Measurements from ENCODE around the gene CHML.

Gene CHML

GRCh38 chr1:241611063-241611462, 29.1 kb downstream of the CHML start:
- Histone ChIP-seq H3K36me3 (ENCODE audit: control insufficient read depth, insufficient read depth, low read length) (no peaks in the 10 kb centered on the region), H3K9me3 (ENCODE audit: control insufficient read depth, low read length) (no peaks in the 10 kb centered on the region), H3K27me3 (replicated peaks; ENCODE audit: control insufficient read depth, insufficient read depth, low read length, poor library complexity, severe bottlenecking) (no peaks in the 10 kb centered on the region), H3K4me3 (ENCODE audit: insufficient read depth, low read depth, low read length, poor library complexity, severe bottlenecking) (no peak overlapping the region), H3K4me1 (ENCODE audit: control insufficient read depth, insufficient read depth, low read length, poor library complexity, severe bottlenecking) (no peaks in the 10 kb centered on the region), H3K27ac (ENCODE audit: insufficient read depth, low read length, poor library complexity, severe bottlenecking) (no peak overlapping the region)
- no peak for DNase-seq

- Histone ChIP-seq H3K27me3 (replicated peaks; ENCODE audit: control insufficient read depth, insufficient read depth, low read length, poor library complexity, severe bottlenecking) (no peaks in the 10 kb centered on the region), H3K27ac (ENCODE audit: insufficient read depth, low read length, poor library complexity, severe bottlenecking) (no peak overlapping the region), H3K36me3 (ENCODE audit: control insufficient read depth, insufficient read depth, low read length) (no peaks in the 10 kb centered on the region), H3K4me3 (ENCODE audit: insufficient read depth, low read depth, low read length, poor library complexity, severe bottlenecking) (no peak overlapping the region), H3K9me3 (ENCODE audit: control insufficient read depth, low read length) (no peaks in the 10 kb centered on the region), H3K4me1 (ENCODE audit: control insufficient read depth, insufficient read depth, low read length, poor library complexity, severe bottlenecking) (no peaks in the 10 kb centered on the region)
- no peak for DNase-seq
Measured at GRCh38 chr1:241610056-241610815, 29.9 kb downstream of the CHML start.

GRCh38 chr1:241608379-241609033, 31.7 kb downstream of the CHML start:
- Histone ChIP-seq H3K36me3 (ENCODE audit: control insufficient read depth, insufficient read depth, low read length) (no peaks in the 10 kb centered on the region), H3K27ac (ENCODE audit: insufficient read depth, low read length, poor library complexity, severe bottlenecking) (no peak overlapping the region), H3K9me3 (ENCODE audit: control insufficient read depth, low read length) (no peaks in the 10 kb centered on the region), H3K4me1 (ENCODE audit: control insufficient read depth, insufficient read depth, low read length, poor library complexity, severe bottlenecking) (no peaks in the 10 kb centered on the region), H3K4me3 (ENCODE audit: insufficient read depth, low read depth, low read length, poor library complexity, severe bottlenecking) (no peak overlapping the region), H3K27me3 (replicated peaks; ENCODE audit: control insufficient read depth, insufficient read depth, low read length, poor library complexity, severe bottlenecking) (no peaks in the 10 kb centered on the region)
- DNase-seq = no peak

- Histone ChIP-seq H3K27me3 (replicated peaks; ENCODE audit: control insufficient read depth, insufficient read depth, low read length, poor library complexity, severe bottlenecking) (no peaks in the 10 kb centered on the region), H3K9me3 (ENCODE audit: control insufficient read depth, low read length) (no peaks in the 10 kb centered on the region), H3K4me3 (ENCODE audit: insufficient read depth, low read depth, low read length, poor library complexity, severe bottlenecking) (no peak overlapping the region), H3K4me1 (ENCODE audit: control insufficient read depth, insufficient read depth, low read length, poor library complexity, severe bottlenecking) (no peaks in the 10 kb centered on the region), H3K36me3 (ENCODE audit: control insufficient read depth, insufficient read depth, low read length) (no peaks in the 10 kb centered on the region), H3K27ac (ENCODE audit: insufficient read depth, low read length, poor library complexity, severe bottlenecking) (no peak overlapping the region)
- no peak for DNase-seq
Measured at GRCh38 chr1:241607497-241607896, 32.7 kb downstream of the CHML start.

GRCh38 chr1:241606544-241606943, 33.6 kb downstream of the CHML start:
- Histone ChIP-seq H3K4me1 (ENCODE audit: control insufficient read depth, insufficient read depth, low read length, poor library complexity, severe bottlenecking) (no peaks in the 10 kb centered on the region), H3K9me3 (ENCODE audit: control insufficient read depth, low read length) (no peaks in the 10 kb centered on the region), H3K4me3 (ENCODE audit: insufficient read depth, low read depth, low read length, poor library complexity, severe bottlenecking) (no peak overlapping the region), H3K27ac (ENCODE audit: insufficient read depth, low read length, poor library complexity, severe bottlenecking) (no peak overlapping the region), H3K27me3 (replicated peaks; ENCODE audit: control insufficient read depth, insufficient read depth, low read length, poor library complexity, severe bottlenecking) (no peaks in the 10 kb centered on the region), H3K36me3 (ENCODE audit: control insufficient read depth, insufficient read depth, low read length) (no peaks in the 10 kb centered on the region)
- DNase-seq = no peak

GRCh38 chr1:241605146-241605805, 34.9 kb downstream of the CHML start:
- DNase-seq = no peak
- no peaks in the 10 kb centered on the region for H3K36me3 ChIP-seq (ENCODE audit: control insufficient read depth, insufficient read depth, low read length)
- H3K4me3 ChIP-seq (ENCODE audit: insufficient read depth, low read depth, low read length, poor library complexity, severe bottlenecking) = no peak overlapping the region
- no peaks in the 10 kb centered on the region for H3K9me3 ChIP-seq (ENCODE audit: control insufficient read depth, low read length)
- H3K27me3 ChIP-seq (replicated peaks; ENCODE audit: control insufficient read depth, insufficient read depth, low read length, poor library complexity, severe bottlenecking) = no peaks in the 10 kb centered on the region
- H3K27ac ChIP-seq (ENCODE audit: insufficient read depth, low read length, poor library complexity, severe bottlenecking) = no peak overlapping the region
- H3K4me1 ChIP-seq (ENCODE audit: control insufficient read depth, insufficient read depth, low read length, poor library complexity, severe bottlenecking) = no peaks in the 10 kb centered on the region

DNA sequence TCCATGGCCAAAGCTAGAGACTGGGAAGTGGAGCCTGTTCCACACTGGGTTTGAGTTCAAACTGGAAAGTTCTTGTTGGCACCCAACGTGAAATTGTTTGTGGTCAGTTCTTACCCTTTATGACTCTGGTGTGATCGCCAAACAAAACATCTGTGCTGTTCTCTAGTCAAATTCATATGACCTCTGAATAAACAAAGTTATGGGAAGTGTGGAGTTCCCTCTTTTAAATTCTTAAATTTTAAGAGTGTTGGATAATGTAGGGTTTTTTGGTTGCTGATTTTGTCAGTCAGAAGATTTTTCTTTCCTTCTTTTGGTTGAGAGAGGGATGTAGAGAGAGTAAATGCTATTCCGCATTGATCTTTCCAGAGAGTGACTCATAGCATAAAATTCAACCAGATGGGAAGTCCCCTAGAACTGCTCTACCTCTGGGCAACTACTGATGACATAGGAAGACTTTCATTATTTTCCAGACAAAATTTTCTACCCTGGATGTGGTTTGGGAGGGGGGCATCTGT, 36.4 kb downstream of the CHML start:
- no peak for DNase-seq
- H3K27ac ChIP-seq (ENCODE audit: insufficient read depth, low read length, poor library complexity, severe bottlenecking) = no peak overlapping the region

GRCh38 chr1:241600496-241600901, 39.7 kb downstream of the CHML start:
- no peaks in the 10 kb centered on the region for H3K27me3 ChIP-seq (replicated peaks; ENCODE audit: control insufficient read depth, insufficient read depth, low read length, poor library complexity, severe bottlenecking)
- no peaks in the 10 kb centered on the region for H3K9me3 ChIP-seq (ENCODE audit: control insufficient read depth, low read length)
- H3K4me3 ChIP-seq (ENCODE audit: insufficient read depth, low read depth, low read length, poor library complexity, severe bottlenecking) = no peak overlapping the region
- H3K36me3 ChIP-seq (ENCODE audit: control insufficient read depth, insufficient read depth, low read length) = no peaks in the 10 kb centered on the region
- no peaks in the 10 kb centered on the region for H3K4me1 ChIP-seq (ENCODE audit: control insufficient read depth, insufficient read depth, low read length, poor library complexity, severe bottlenecking)
- no peak overlapping the region for H3K27ac ChIP-seq (ENCODE audit: insufficient read depth, low read length, poor library complexity, severe bottlenecking)
- DNase-seq = no peak

More for the DNA sequence above, 36.4 kb downstream of the CHML start:
- H3K4me3 ChIP-seq (ENCODE audit: insufficient read depth, low read depth, low read length, poor library complexity, severe bottlenecking) = no peak overlapping the region
- H3K9me3 ChIP-seq (ENCODE audit: control insufficient read depth, low read length) = no peaks in the 10 kb centered on the region
- no peaks in the 10 kb centered on the region for H3K36me3 ChIP-seq (ENCODE audit: control insufficient read depth, insufficient read depth, low read length)
- no peaks in the 10 kb centered on the region for H3K27me3 ChIP-seq (replicated peaks; ENCODE audit: control insufficient read depth, insufficient read depth, low read length, poor library complexity, severe bottlenecking)
- no peaks in the 10 kb centered on the region for H3K4me1 ChIP-seq (ENCODE audit: control insufficient read depth, insufficient read depth, low read length, poor library complexity, severe bottlenecking)

GRCh38 chr1:241598249-241598648, 41.9 kb downstream of the CHML start:
- Histone ChIP-seq H3K4me3 (ENCODE audit: insufficient read depth, low read depth, low read length, poor library complexity, severe bottlenecking) (no peak overlapping the region), H3K36me3 (ENCODE audit: control insufficient read depth, insufficient read depth, low read length) (no peaks in the 10 kb centered on the region), H3K9me3 (ENCODE audit: control insufficient read depth, low read length) (no peaks in the 10 kb centered on the region), H3K27me3 (replicated peaks; ENCODE audit: control insufficient read depth, insufficient read depth, low read length, poor library complexity, severe bottlenecking) (no peaks in the 10 kb centered on the region), H3K27ac (ENCODE audit: insufficient read depth, low read length, poor library complexity, severe bottlenecking) (no peak overlapping the region), H3K4me1 (ENCODE audit: control insufficient read depth, insufficient read depth, low read length, poor library complexity, severe bottlenecking) (no peaks in the 10 kb centered on the region)
- DNase-seq = no peak

GRCh38 chr1:241596633-241597032, 43.5 kb downstream of the CHML start:
- no peak for DNase-seq
- Histone ChIP-seq H3K27ac (ENCODE audit: insufficient read depth, low read length, poor library complexity, severe bottlenecking) (no peak overlapping the region), H3K36me3 (ENCODE audit: control insufficient read depth, insufficient read depth, low read length) (no peaks in the 10 kb centered on the region), H3K4me3 (ENCODE audit: insufficient read depth, low read depth, low read length, poor library complexity, severe bottlenecking) (no peak overlapping the region), H3K4me1 (ENCODE audit: control insufficient read depth, insufficient read depth, low read length, poor library complexity, severe bottlenecking) (no peaks in the 10 kb centered on the region), H3K27me3 (replicated peaks; ENCODE audit: control insufficient read depth, insufficient read depth, low read length, poor library complexity, severe bottlenecking) (no peaks in the 10 kb centered on the region), H3K9me3 (ENCODE audit: control insufficient read depth, low read length) (no peaks in the 10 kb centered on the region)

Data from effector memory CD4-positive, alpha-beta T cell (primary cell).